B cell (primary cell): ENCODE measurements around the gene MFGE8. TPM values are rescaled to one million over a fixed set of nuclear protein-coding genes. Genes with fewer than 3 reads are reported as not detected.
"Not testable (repeated sequence)": the region's sequence is repeated elsewhere in the genome, so short reads cannot be mapped to it uniquely, and the experiment has no call there.

Source experiments
- ATAC-seq: fragments of 200-7000 bp; cut with Tn5 transposase; one replicate; pipeline ENCODE4 v1.10.0; 2021; ENCODE audit warnings: low read depth, mild to moderate bottlenecking, moderate number of reproducible peaks, moderate library complexity
- CTCF ChIA-PET: fragments of 350-600 bp; sonication (Branson Sonifier 250); formaldehyde crosslinking; loops from one replicate; lab custom pipeline; 2021; ENCODE audit warnings: antibody characterized with exemption, inconsistent platforms; lab: Charles Lee
- POLR2A ChIA-PET: fragments of 350-600 bp; sonication (Branson Sonifier 250); formaldehyde crosslinking; loops from one replicate; lab custom pipeline; 2021; ENCODE audit warnings: antibody characterized with exemption; lab: Charles Lee
- DNase-seq: peaks from one replicate; pipeline ENCODE4 v3.0.0; 2013
- H2AFZ ChIP-seq: 2 replicates; pipeline ENCODE4 v1.6.1; 2012; ENCODE audit warnings: mild to moderate bottlenecking, low read depth, low read length; ENCODE audit not compliant: insufficient read depth, poor library complexity, severe bottlenecking
- H3K27ac ChIP-seq, 2 donors: 1 replicate in 1 of 2; 2 replicates in 1 of 2; pipeline ENCODE4 v1.5.1; 2012 to 2013; ENCODE audit warnings: low read length in 2 of 2, mild to moderate bottlenecking in 2 of 2, moderate library complexity in 1 of 2
- H3K27me3 ChIP-seq, 4 experiments: fragments of 200-600 bp in 1 of 4; sonication (generic) in 1 of 4; replicated peaks in 1 of 4; 1 replicate in 2 of 4; 2 replicates in 2 of 4; pipeline versions ENCODE4 v1.6.1 to v1.7.0; 2013 to 2016; ENCODE audit warnings: low read length in 3 of 4, mild to moderate bottlenecking in 2 of 4, mixed read lengths in 1 of 4, moderate library complexity in 1 of 4; ENCODE audit not compliant: insufficient read depth in 4 of 4, control insufficient read depth in 3 of 4; ENCODE audit errors: control extremely low read depth in 1 of 4
- H3K36me3 ChIP-seq, 2 experiments: replicated peaks in 1 of 2; 1 replicate in 1 of 2; 2 replicates in 1 of 2; pipeline versions ENCODE4 v1.6.1 to v1.7.1; 2013; ENCODE audit warnings: low read length in 1 of 2; ENCODE audit not compliant: insufficient read depth in 2 of 2, control insufficient read depth in 1 of 2; ENCODE audit errors: control extremely low read depth in 1 of 2, extremely low read depth in 1 of 2
- H3K4me1 ChIP-seq, 2 donors: fragments of 200-600 bp in 1 of 2; sonication (generic) in 1 of 2; 1 replicate in 1 of 2; 2 replicates in 1 of 2; pipeline versions ENCODE4 v1.5.1 to v1.6.1; 2013 to 2017; ENCODE audit warnings: low read length in 2 of 2; ENCODE audit not compliant: control insufficient read depth in 2 of 2, insufficient read depth in 2 of 2
- H3K4me2 ChIP-seq: replicated peaks from 2 replicates; pipeline ENCODE3; 2012; ENCODE audit warnings: mild to moderate bottlenecking, low read depth, low read length; ENCODE audit not compliant: poor library complexity, severe bottlenecking
- H3K4me3 ChIP-seq, 5 experiments: fragments of 200-600 bp in 1 of 5; sonication (generic) in 1 of 5; 1 replicate in 3 of 5; 2 replicates in 2 of 5; pipeline versions ENCODE4 v1.5.1 to v1.7.0; 2011 to 2016; ENCODE audit warnings: low read length in 4 of 5, mild to moderate bottlenecking in 4 of 5, low read depth in 2 of 5, control low read depth in 1 of 5, moderate library complexity in 1 of 5; ENCODE audit not compliant: insufficient read depth in 1 of 5; ENCODE audit errors: control extremely low read depth in 1 of 5, extremely low read depth in 1 of 5
- H3K79me2 ChIP-seq: fragments of 200-600 bp; sonication (generic); one replicate; pipeline ENCODE4 v1.6.0; 2016; ENCODE audit warnings: low read length; ENCODE audit not compliant: control insufficient read depth, insufficient read depth
- H3K9ac ChIP-seq: fragments of 200-600 bp; sonication (generic); 2 replicates; pipeline ENCODE4 v1.6.1; 2017; ENCODE audit warnings: mild to moderate bottlenecking, low read length, moderate library complexity
- H3K9me3 ChIP-seq, 3 donors: one replicate each; pipeline versions ENCODE4 v1.6.1 to v1.7.1; 2013; ENCODE audit warnings: low read length in 2 of 3; ENCODE audit not compliant: control insufficient read depth in 2 of 3, insufficient read depth in 1 of 3; ENCODE audit errors: control extremely low read depth in 1 of 3
- H4K20me1 ChIP-seq: 2 replicates; pipeline ENCODE4 v1.6.0; 2012; ENCODE audit warnings: mild to moderate bottlenecking, low read length; ENCODE audit not compliant: insufficient read depth, control insufficient read depth, poor library complexity, severe bottlenecking
- H3K27ac Mint-ChIP-seq: one replicate; pipeline ENCODE4 v1.8.0; 2021; ENCODE audit warnings: mixed read lengths
- H3K27me3 Mint-ChIP-seq: one replicate; pipeline ENCODE4 v1.8.0; 2021; ENCODE audit warnings: mixed read lengths
- H3K4me1 Mint-ChIP-seq: one replicate; pipeline ENCODE4 v1.8.0; 2021; ENCODE audit warnings: mixed read lengths
- H3K4me3 Mint-ChIP-seq: one replicate; pipeline ENCODE4 v1.8.0; 2021; ENCODE audit warnings: mixed read lengths
- H3K9me3 Mint-ChIP-seq: one replicate; pipeline ENCODE4 v1.8.0; 2022; ENCODE audit warnings: mixed read lengths; ENCODE audit not compliant: insufficient read depth
- CTCF ChIP-seq: fragments of 200-600 bp; IDR thresholded peaks from one replicate; pipeline ENCODE4 v1.8.0; 2022; ENCODE audit warnings: antibody characterized with exemption, mild to moderate bottlenecking
- EZH2 ChIP-seq: IDR thresholded peaks from 2 replicates; pipeline ENCODE4 v1.6.1; 2012; ENCODE audit warnings: borderline replicate concordance, low read depth, mild to moderate bottlenecking, moderate library complexity, low read length; ENCODE audit not compliant: insufficient read depth, poor library complexity, severe bottlenecking
- WGBS: methylation state at CpG from one replicate; pipeline ENCODE4 v1.1.5; 2013; ENCODE audit warnings: missing lambda C conversion rate; ENCODE audit not compliant: insufficient coverage; 5-methylcytosine and 5-hydroxymethylcytosine counted together
- intact Hi-C: fragments of 100-400 bp; cut with micrococcal nuclease; formaldehyde crosslinking; loops from one replicate; pipeline ENCODE4 v1.10.0; 2022
- polyA plus RNA-seq: library from polyadenylated mRNA; depleted of rRNA; stranded (reverse); fragments of >200 nt; gene quantifications from 2 replicates; pipeline ENCODE4 v1.2.3, GENCODE V29; 2012
- total RNA-seq, 2 donors: library from RNA; stranded (reverse); fragments of 120-200 nt in 1 of 2; gene quantifications; 1 replicate in 1 of 2; 2 replicates in 1 of 2; pipeline versions ENCODE4 v1.2.3 to v1.2.4, GENCODE V29; 2013 to 2022

MFGE8 gene
- total and polyA plus RNA-seq, 2 donors (not counting 1 experiment from before 2014, with no cell fraction given) = 18.9 to 28.8 TPM

- no CpG with 5 or more reads among the region's 2 CpGs for WGBS
Measured at GRCh38 chr15:88930579-88930978, 17.4 kb upstream of the MFGE8 start.

GRCh38 chr15:88929358-88930098, 16.3 kb upstream of the MFGE8 start:
- POLR2A ChIA-PET = not testable (repeated sequence)

More at GRCh38 chr15:88930579-88930978, 17.4 kb upstream of the MFGE8 start:
- intact Hi-C loops = no loop called here
- H2AFZ ChIP-seq = no peak overlapping the region
- H3K4me3 Mint-ChIP-seq = no peak overlapping the region
- DNase-seq = no peak
- H3K27ac Mint-ChIP-seq = no peak overlapping the region
- H3K27me3 ChIP-seq = peaks cover 0 to 13% (median 3%) of the 10 kb centered on the region in 4 experiments
- H3K9me3 ChIP-seq = peaks cover 0 to 12% (median 7%) of the 10 kb centered on the region in 3 donors
- POLR2A ChIA-PET = no interaction called here
- H3K9me3 Mint-ChIP-seq = peaks cover 2% of the 10 kb centered on the region
- no peak for ATAC-seq
- no peak overlapping the region for H3K27ac ChIP-seq
- H3K4me3 ChIP-seq = no peak overlapping the region
- no peaks in the 10 kb centered on the region for H3K36me3 ChIP-seq
- H3K9ac ChIP-seq = no peak overlapping the region
- H3K4me1 Mint-ChIP-seq = no peaks in the 10 kb centered on the region
- H3K4me2 ChIP-seq = no peak overlapping the region
- TF ChIP-seq CTCF (no peak), EZH2 (no peak)
- H3K4me1 ChIP-seq = no peaks in the 10 kb centered on the region
- H3K27me3 Mint-ChIP-seq = peaks cover 47% of the 10 kb centered on the region
- no peaks in the 10 kb centered on the region for H3K79me2 ChIP-seq
- CTCF ChIA-PET = no interaction called here
- no peaks in the 10 kb centered on the region for H4K20me1 ChIP-seq

GRCh38 chr15:88928192-88928591, 15.0 kb upstream of the MFGE8 start:
- H3K79me2 ChIP-seq, CTCF ChIA-PET, H3K4me3 Mint-ChIP-seq, ATAC-seq, intact Hi-C loops, POLR2A ChIA-PET, H3K4me3 ChIP-seq, DNase-seq, H4K20me1 ChIP-seq, H3K9me3 Mint-ChIP-seq, H3K27ac ChIP-seq, H3K4me1 ChIP-seq, H3K27ac Mint-ChIP-seq, H3K9ac ChIP-seq, H2AFZ ChIP-seq, H3K4me2 ChIP-seq, H3K36me3 ChIP-seq, H3K27me3 ChIP-seq, H3K4me1 Mint-ChIP-seq, H3K9me3 ChIP-seq: not testable (repeated sequence)
- H3K27me3 Mint-ChIP-seq = peaks cover 43% of the 10 kb centered on the region

More at GRCh38 chr15:88929358-88930098, 16.3 kb upstream of the MFGE8 start:
- H3K36me3 ChIP-seq, H3K4me1 Mint-ChIP-seq, H3K4me2 ChIP-seq, H4K20me1 ChIP-seq, H3K4me3 ChIP-seq, DNase-seq, H3K27ac Mint-ChIP-seq, H3K27ac ChIP-seq, H2AFZ ChIP-seq, ATAC-seq, intact Hi-C loops, CTCF ChIA-PET, H3K9me3 ChIP-seq, H3K9me3 Mint-ChIP-seq, H3K79me2 ChIP-seq, H3K4me3 Mint-ChIP-seq, H3K9ac ChIP-seq, H3K4me1 ChIP-seq: not testable (repeated sequence)
- H3K27me3 Mint-ChIP-seq = peaks cover 43% of the 10 kb centered on the region
- no CpG with 5 or more reads among the region's 3 CpGs for WGBS
- H3K27me3 ChIP-seq = peaks cover 0 to 13% (median 3%) of the 10 kb centered on the region in 4 experiments
